GM12891 (cell line): Measurements from ENCODE around the gene AMBP.

Experiments used
- POLR2A ChIP-seq: IDR thresholded peaks from 2 replicates; pipeline ENCODE4 v1.6.1; 2011; ENCODE audit warnings: low read depth, low read length, control low read depth
- POLR2AphosphoS5 ChIP-seq: IDR thresholded peaks from 2 replicates; pipeline ENCODE4 v1.6.1; 2011; ENCODE audit warnings: low read depth, low read length, control low read depth
- POU2F2 ChIP-seq: IDR thresholded peaks from 2 replicates; pipeline ENCODE4 v1.6.1; 2011; ENCODE audit warnings: low read depth, mild to moderate bottlenecking, control low read depth, low read length, moderate library complexity
- SPI1 ChIP-seq: IDR thresholded peaks from 2 replicates; pipeline ENCODE4 v1.6.1; 2011; ENCODE audit warnings: low read depth, low read length, control low read depth
- TAF1 ChIP-seq: IDR thresholded peaks from 2 replicates; pipeline ENCODE4 v1.6.1; 2011; ENCODE audit warnings: low read depth, low read length, control low read depth

DNA sequence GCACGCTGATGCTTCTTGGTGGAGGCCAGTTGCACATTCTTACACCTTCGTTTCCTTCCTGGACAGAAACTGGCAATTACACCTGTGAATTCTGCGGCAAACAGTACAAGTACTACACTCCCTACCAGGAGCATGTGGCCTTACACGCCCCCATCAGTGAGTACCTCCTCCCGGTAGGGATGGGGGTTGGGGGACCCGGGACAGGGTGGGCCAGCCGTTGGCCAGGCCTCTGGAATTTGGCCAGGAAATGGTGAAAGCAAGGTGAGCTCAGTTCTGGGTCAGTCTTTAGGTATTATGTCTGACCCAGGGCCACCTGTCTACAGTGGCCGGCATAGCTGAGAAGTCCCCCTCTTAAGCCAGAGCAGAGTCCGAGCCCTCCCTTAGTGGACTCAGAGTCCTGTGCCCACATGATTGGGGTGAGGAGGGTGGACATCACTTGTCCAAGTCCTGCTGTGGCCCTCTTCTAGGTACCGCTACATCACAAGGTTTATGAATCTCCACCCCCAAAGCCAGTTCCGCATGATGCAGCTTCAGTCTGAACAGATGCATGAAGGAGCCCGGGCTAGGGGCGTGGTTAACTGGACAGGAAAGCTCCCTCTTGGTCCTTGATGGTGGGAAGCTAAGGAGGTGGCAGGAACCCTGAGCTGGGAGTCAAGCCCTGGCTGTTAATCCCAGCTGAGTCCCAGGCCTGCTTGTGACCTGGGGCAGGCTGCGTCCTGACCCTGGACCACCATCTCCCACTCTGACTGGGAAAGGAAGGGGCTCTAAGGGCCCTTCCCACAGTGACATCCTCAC lies 61.3 kb downstream of the AMBP start:
- no peak for TF ChIP-seq POLR2AphosphoS5
- TF ChIP-seq TAF1 = no peak
- TF ChIP-seq POLR2A = no peak
- no peak for TF ChIP-seq SPI1
- no peak for TF ChIP-seq POU2F2
